ENCODE data around the gene LONP2. TPM values are rescaled to one million over a fixed set of nuclear protein-coding genes. Genes with fewer than 3 reads are reported as not detected.

Gene LONP2
- total RNA-seq, 2 experiments from 2014 or later, result 77.2 to 81.0 TPM

- H3K4me1 Mint-ChIP-seq (ENCODE audit: low read depth), result peaks cover 51% of the 10 kb centered on the region
- peak overlapping the region; percentile 89 for H3K27ac Mint-ChIP-seq
- POLR2A ChIA-PET, result interaction anchor here (1.0 to 1.2 kb wide), 2 partner anchors 22 to 72 kb away, joined by 3 read pairs; no protein-coding TSS in a partner anchor
- intact Hi-C loops (cut with DNase I, micrococcal nuclease), result loop anchor here (5.0 to 10.0 kb wide), 9 partner anchors 62 to 1610 kb away; partner anchors contain the start of genes C16orf87 (in 1 of the 2), ITFG1 (in 1 of the 2), NETO2 (in 1 of the 2) and PHKB (in 1 of the 2)
- no peaks in the 10 kb centered on the region for H3K36me3 ChIP-seq (ENCODE audit: insufficient read depth, low read length)
- H3K36me3 Mint-ChIP-seq (ENCODE audit: low read depth), result peaks cover 20% of the 10 kb centered on the region
- no peaks in the 10 kb centered on the region for H3K27me3 ChIP-seq (ENCODE audit: control insufficient read depth in 1 of 2, insufficient read depth in 2 of 2, low read length in 2 of 2)
- peak overlapping the region; percentile 86 for H3K4me3 ChIP-seq (ENCODE audit: low read length)
- H3K4me1 ChIP-seq (ENCODE audit: insufficient read depth, low read length), result peaks cover 43% of the 10 kb centered on the region
- H3K9me3 Mint-ChIP-seq, result peaks cover 2% of the 10 kb centered on the region
- H3K27me3 Mint-ChIP-seq, result no peaks in the 10 kb centered on the region
- ATAC-seq (ENCODE audit: poor library complexity) (no peak), DNase-seq (no peak)
- CTCF ChIA-PET, result interaction anchor here (1.7 kb wide), 1 partner anchor 379 kb away, joined by 5 read pairs; no protein-coding TSS in a partner anchor
- peak overlapping the region; percentile 70 to 78 for H3K27ac ChIP-seq (ENCODE audit: low read depth in 1 of 2, low read length in 2 of 2)
- TF ChIP-seq CTCF (IDR thresholded peaks at IDR 0.05), result no peak
- H3K4me3 Mint-ChIP-seq, result peak overlapping the region; percentile 90
- H3K9me3 ChIP-seq (ENCODE audit: control insufficient read depth in 1 of 2, insufficient read depth in 1 of 2, low read length in 2 of 2), result no peaks in the 10 kb centered on the region
These were observed 729 bp downstream of the LONP2 start for GRCh38 chr16:48244863-48245195.

DNA sequence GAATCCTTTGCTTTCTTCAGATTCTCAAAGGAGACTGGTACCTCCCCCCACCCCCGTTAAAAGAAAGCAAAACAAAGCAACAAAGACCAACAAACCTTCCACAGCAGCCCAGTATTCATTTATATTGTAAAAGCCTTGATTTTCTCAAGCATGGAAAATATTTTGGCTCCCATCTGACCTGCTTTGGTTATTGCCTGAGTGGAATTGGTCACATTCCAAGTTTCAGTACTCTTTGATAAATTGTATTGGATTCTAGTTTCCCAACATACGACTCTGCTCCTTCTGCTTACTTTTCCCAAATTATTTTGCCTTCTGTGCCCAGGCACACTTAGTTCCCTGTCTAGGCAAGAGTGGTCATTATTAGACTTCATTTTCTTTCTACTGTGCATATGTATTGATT is 2.0 kb downstream of the LONP2 start:
- peak overlapping the region; percentile 89 for H3K27ac Mint-ChIP-seq
- POLR2A ChIA-PET, result interaction anchor here (0.8 kb wide), 1 partner anchor 17 kb away, joined by 3 read pairs; no protein-coding TSS in a partner anchor
- no peaks in the 10 kb centered on the region for H3K27me3 ChIP-seq (ENCODE audit: control insufficient read depth in 1 of 2, insufficient read depth in 2 of 2, low read length in 2 of 2)
- no peak overlapping the region for H3K27ac ChIP-seq (ENCODE audit: low read depth in 1 of 2, low read length in 2 of 2)
- CTCF ChIA-PET, result no interaction called here
- H3K4me1 ChIP-seq (ENCODE audit: insufficient read depth, low read length), result peaks cover 43% of the 10 kb centered on the region
- ATAC-seq (ENCODE audit: poor library complexity) (no peak), DNase-seq (no peak)
- no peak for TF ChIP-seq CTCF (IDR thresholded peaks at IDR 0.05)
- H3K4me1 Mint-ChIP-seq (ENCODE audit: low read depth), result peaks cover 60% of the 10 kb centered on the region
- intact Hi-C loops (cut with DNase I, micrococcal nuclease), result loop anchor here (2.0 to 10.0 kb wide), 8 partner anchors 61 to 1609 kb away; partner anchors contain the start of genes ITFG1 (in 1 of the 2), NETO2 (in 1 of the 2), ORC6 (in 1 of the 2) and PHKB (in 1 of the 2)
- no peaks in the 10 kb centered on the region for H3K9me3 Mint-ChIP-seq
- H3K4me3 ChIP-seq (ENCODE audit: low read length), result no peak overlapping the region
- no peaks in the 10 kb centered on the region for H3K27me3 Mint-ChIP-seq
- no peaks in the 10 kb centered on the region for H3K36me3 ChIP-seq (ENCODE audit: insufficient read depth, low read length)
- H3K4me3 Mint-ChIP-seq, result peak overlapping the region; percentile 90
- peaks cover 25% of the 10 kb centered on the region for H3K36me3 Mint-ChIP-seq (ENCODE audit: low read depth)
- H3K9me3 ChIP-seq (ENCODE audit: control insufficient read depth in 1 of 2, insufficient read depth in 1 of 2, low read length in 2 of 2), result no peaks in the 10 kb centered on the region

GRCh38 chr16:48247311-48247710 is 3.2 kb downstream of the LONP2 start, which contains the start of gene ABCC11:
ABCC11 (minus strand) TSS chr16:48247539; CDS start chr16:48231921, 15,618 bp downstream.
- no peak for TF ChIP-seq CTCF (IDR thresholded peaks at IDR 0.05)
- CTCF ChIA-PET, result interaction anchor here (0.9 kb wide), 1 partner anchor 1106 kb away, joined by 3 read pairs; no protein-coding TSS in a partner anchor
- intact Hi-C loops (cut with DNase I, micrococcal nuclease), result loop anchor here (2.0 to 10.0 kb wide), 8 partner anchors 60 to 1607 kb away; partner anchors contain the start of genes ITFG1 (in 1 of the 2), NETO2 (in 1 of the 2), ORC6 (in 1 of the 2) and PHKB (in 1 of the 2)
- no peaks in the 10 kb centered on the region for H3K27me3 ChIP-seq (ENCODE audit: control insufficient read depth in 1 of 2, insufficient read depth in 2 of 2, low read length in 2 of 2)
- H3K4me1 ChIP-seq (ENCODE audit: insufficient read depth, low read length), result peaks cover 43% of the 10 kb centered on the region
- Mint-ChIP-seq H3K9me3 (no peaks in the 10 kb centered on the region), H3K4me3 (peak within 1 kb of the TSS; percentile 90), H3K27ac (peak within 1 kb of the TSS; percentile 89), H3K27me3 (no peaks in the 10 kb centered on the region), H3K36me3 (ENCODE audit: low read depth) (peaks cover 34% of the 10 kb centered on the region), H3K4me1 (ENCODE audit: low read depth) (peaks cover 71% of the 10 kb centered on the region)
- no peak within 1 kb of the TSS for H3K27ac ChIP-seq (ENCODE audit: low read depth in 1 of 2, low read length in 2 of 2)
- DNase-seq (peak in 1 of 14 experiments; percentile 46), ATAC-seq (ENCODE audit: poor library complexity) (no peak)
- H3K4me3 ChIP-seq (ENCODE audit: low read length), result no peak within 1 kb of the TSS
- no peaks in the 10 kb centered on the region for H3K9me3 ChIP-seq (ENCODE audit: control insufficient read depth in 1 of 2, insufficient read depth in 1 of 2, low read length in 2 of 2)
- peaks cover 4% of the 10 kb centered on the region for H3K36me3 ChIP-seq (ENCODE audit: insufficient read depth, low read length)
- POLR2A ChIA-PET, result no interaction called here
